Thyroid gland (tissue), 4 donors: ENCODE results near the gene CYP26C1. TPM values are rescaled to one million over a fixed set of nuclear protein-coding genes. Genes with fewer than 3 reads are reported as not detected.

Source experiments
- DNase-seq, 2 donors: peaks; one replicate each; pipeline ENCODE4 v3.0.0-alpha.2; 2019
- H3K27ac ChIP-seq, 3 donors: fragments of 200-600 bp; sonication (generic); 1 replicate in 2 of 3; 2 replicates in 1 of 3; pipeline ENCODE4 v1.5.1; 2016 to 2019; ENCODE audit warnings: mild to moderate bottlenecking in 1 of 3, moderate library complexity in 1 of 3
- H3K27me3 ChIP-seq: fragments of 200-600 bp; sonication (generic); one replicate; pipeline ENCODE4 v1.5.1; 2019
- H3K36me3 ChIP-seq, 2 donors: fragments of 200-600 bp; sonication (generic); one replicate each; pipeline ENCODE4 v1.5.1; 2016 to 2019
- H3K4me1 ChIP-seq, 2 donors: fragments of 200-600 bp; sonication (generic); one replicate each; pipeline ENCODE4 v1.5.1; 2017 to 2019
- H3K4me3 ChIP-seq, 3 donors: fragments of 200-600 bp; sonication (generic); replicated peaks in 1 of 3; 1 replicate in 2 of 3; 2 replicates in 1 of 3; pipeline ENCODE4 v1.5.1; 2016; ENCODE audit warnings: mild to moderate bottlenecking in 1 of 3
- H3K9me3 ChIP-seq: fragments of 200-600 bp; sonication (generic); one replicate; pipeline ENCODE4 v1.5.1; 2017
- CTCF ChIP-seq, 6 experiments: fragments of 200-600 bp in 3 of 6; fragments of 450-650 bp in 3 of 6; sonication (generic) in 3 of 6; IDR thresholded peaks; one replicate each; pipeline ENCODE4 v1.5.1; 2016 to 2019; ENCODE audit warnings: antibody characterized with exemption in 6 of 6, mild to moderate bottlenecking in 2 of 6, inconsistent platforms in 1 of 6, moderate library complexity in 1 of 6
- POLR2A ChIP-seq, 2 donors: fragments of 450-650 bp; IDR thresholded peaks; one replicate each; pipeline ENCODE4 v1.6.1; 2017; ENCODE audit warnings: antibody characterized with exemption in 2 of 2, mild to moderate bottlenecking in 2 of 2, moderate library complexity in 1 of 2
- WGBS, 2 donors: methylation state at CpG; one replicate each; pipeline ENCODE4 v1.1.5; 2017; 5-methylcytosine and 5-hydroxymethylcytosine counted together
- intact Hi-C: fragments of 100-400 bp; cut with DNase I; formaldehyde crosslinking; loops from one replicate; pipeline ENCODE4 v1.15.1; 2023
- total RNA-seq, 4 donors: library from RNA; depleted of rRNA; stranded (reverse); fragments of >200 nt; gene quantifications; one replicate each; pipeline ENCODE4 v1.2.3, GENCODE V29; 2016

CYP26C1 gene
- total RNA-seq, 4 donors from 2014 or later, result 0.13 to 0.22 (median 0.20) TPM; not detected in 1

- H3K27ac ChIP-seq, result no peak overlapping the region
- H3K36me3 ChIP-seq, result no peaks in the 10 kb centered on the region
- intact Hi-C loops, result loop anchor here (10.0 kb wide), 1 partner anchor 281 kb away; no protein-coding TSS in a partner anchor
- peaks cover 26 to 33% of the 10 kb centered on the region in 2 donors for H3K4me1 ChIP-seq
- 0 to 1% methylated on average over 5 to 23 of the region's 40 CpGs for WGBS, 2 donors
- no peak for DNase-seq
- no peak for TF ChIP-seq POLR2A (IDR thresholded peaks at IDR 0.05)
- no peak for TF ChIP-seq CTCF (IDR thresholded peaks at IDR 0.05)
- H3K9me3 ChIP-seq, result no peaks in the 10 kb centered on the region
- H3K4me3 ChIP-seq, result peak overlapping the region in 1 of 3 donors; percentile 13
- H3K27me3 ChIP-seq, result peaks cover 23% of the 10 kb centered on the region
These were observed 13.6 kb downstream of the CYP26C1 start for GRCh38 chr10:93074147-93074596.

GRCh38 chr10:93074597-93075368 is 14.2 kb downstream of the CYP26C1 start:
- WGBS, 2 donors, result 1 to 2% methylated on average over 15 to 34 of the region's 67 CpGs
- no peak overlapping the region for H3K27ac ChIP-seq
- no peaks in the 10 kb centered on the region for H3K36me3 ChIP-seq
- TF ChIP-seq POLR2A (IDR thresholded peaks at IDR 0.05) (no peak), CTCF (IDR thresholded peaks at IDR 0.05) (no peak)
- peaks cover 23% of the 10 kb centered on the region for H3K27me3 ChIP-seq
- no peaks in the 10 kb centered on the region for H3K9me3 ChIP-seq
- DNase-seq, result no peak
- intact Hi-C loops, result loop anchor here (10.0 kb wide), 1 partner anchor 280 kb away; no protein-coding TSS in a partner anchor
- peaks cover 26 to 33% of the 10 kb centered on the region in 2 donors for H3K4me1 ChIP-seq
- H3K4me3 ChIP-seq, result peak overlapping the region in 1 of 3 donors; percentile 13

- no peak overlapping the region for H3K4me3 ChIP-seq
- no peak for TF ChIP-seq CTCF (IDR thresholded peaks at IDR 0.05)
- TF ChIP-seq POLR2A (IDR thresholded peaks at IDR 0.05), result no peak
- H3K9me3 ChIP-seq, result no peaks in the 10 kb centered on the region
- 32 to 37% methylated on average over 14 to 22 of the region's 25 CpGs for WGBS, 2 donors
- no peak for DNase-seq
- no peaks in the 10 kb centered on the region for H3K36me3 ChIP-seq
- peaks cover 23% of the 10 kb centered on the region for H3K27me3 ChIP-seq
- H3K27ac ChIP-seq, result no peak overlapping the region
- intact Hi-C loops, result loop anchor here (10.0 kb wide), 1 partner anchor 279 kb away; no protein-coding TSS in a partner anchor
- peaks cover 26 to 33% of the 10 kb centered on the region in 2 donors for H3K4me1 ChIP-seq
These were observed 15.0 kb downstream of the CYP26C1 start for GRCh38 chr10:93075369-93076221.

- no peak overlapping the region for H3K4me3 ChIP-seq
- WGBS, 2 donors, result 81 to 83% methylated on average over 2 of the region's 2 CpGs
- TF ChIP-seq CTCF (IDR thresholded peaks at IDR 0.05), result no peak
- no peak for TF ChIP-seq POLR2A (IDR thresholded peaks at IDR 0.05)
- H3K4me1 ChIP-seq, result peaks cover 26 to 33% of the 10 kb centered on the region in 2 donors
- no peaks in the 10 kb centered on the region for H3K9me3 ChIP-seq
- H3K27me3 ChIP-seq, result peaks cover 23% of the 10 kb centered on the region
- H3K27ac ChIP-seq, result no peak overlapping the region
- intact Hi-C loops, result loop anchor here (10.0 kb wide), 1 partner anchor 278 kb away; no protein-coding TSS in a partner anchor
- DNase-seq, result no peak
- no peaks in the 10 kb centered on the region for H3K36me3 ChIP-seq
These were observed 16.3 kb downstream of the CYP26C1 start for GRCh38 chr10:93076871-93077270.
